ENCODE results near the gene PLPPR4.

The PLPPR4 gene

DNA sequence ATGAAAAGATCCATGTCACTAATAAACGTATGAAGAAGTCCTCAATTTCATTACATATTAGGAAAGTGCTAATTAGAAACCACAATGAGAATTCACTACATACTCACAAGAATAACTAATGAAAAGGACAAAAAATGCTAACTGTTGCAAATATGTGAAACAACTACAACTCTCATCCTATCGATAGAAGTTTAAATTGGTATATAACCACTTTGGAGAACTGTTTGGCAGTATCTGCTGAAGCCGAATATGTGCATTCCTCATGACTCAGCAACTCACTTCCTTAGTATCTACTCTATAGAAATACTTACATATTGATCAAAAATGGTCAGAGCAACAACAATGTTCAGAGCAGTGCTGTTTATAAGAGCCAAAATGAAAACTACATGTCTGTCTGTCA is 66.8 kb downstream of the PLPPR4 start:
- no peak overlapping the region for H3K4me3 ChIP-seq (ENCODE audit: control insufficient read depth, low read depth, low read length)
- no peak for DNase-seq (ENCODE audit: low read depth)
- TF ChIP-seq, protein P1, sequence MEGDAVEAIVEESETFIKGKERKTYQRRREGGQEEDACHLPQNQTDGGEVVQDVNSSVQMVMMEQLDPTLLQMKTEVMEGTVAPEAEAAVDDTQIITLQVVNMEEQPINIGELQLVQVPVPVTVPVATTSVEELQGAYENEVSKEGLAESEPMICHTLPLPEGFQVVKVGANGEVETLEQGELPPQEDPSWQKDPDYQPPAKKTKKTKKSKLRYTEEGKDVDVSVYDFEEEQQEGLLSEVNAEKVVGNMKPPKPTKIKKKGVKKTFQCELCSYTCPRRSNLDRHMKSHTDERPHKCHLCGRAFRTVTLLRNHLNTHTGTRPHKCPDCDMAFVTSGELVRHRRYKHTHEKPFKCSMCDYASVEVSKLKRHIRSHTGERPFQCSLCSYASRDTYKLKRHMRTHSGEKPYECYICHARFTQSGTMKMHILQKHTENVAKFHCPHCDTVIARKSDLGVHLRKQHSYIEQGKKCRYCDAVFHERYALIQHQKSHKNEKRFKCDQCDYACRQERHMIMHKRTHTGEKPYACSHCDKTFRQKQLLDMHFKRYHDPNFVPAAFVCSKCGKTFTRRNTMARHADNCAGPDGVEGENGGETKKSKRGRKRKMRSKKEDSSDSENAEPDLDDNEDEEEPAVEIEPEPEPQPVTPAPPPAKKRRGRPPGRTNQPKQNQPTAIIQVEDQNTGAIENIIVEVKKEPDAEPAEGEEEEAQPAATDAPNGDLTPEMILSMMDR (conservative IDR thresholded peaks at IDR 0.05; ENCODE audit: control insufficient read depth, insufficient read depth, low read depth, low read length): no peak

DNA sequence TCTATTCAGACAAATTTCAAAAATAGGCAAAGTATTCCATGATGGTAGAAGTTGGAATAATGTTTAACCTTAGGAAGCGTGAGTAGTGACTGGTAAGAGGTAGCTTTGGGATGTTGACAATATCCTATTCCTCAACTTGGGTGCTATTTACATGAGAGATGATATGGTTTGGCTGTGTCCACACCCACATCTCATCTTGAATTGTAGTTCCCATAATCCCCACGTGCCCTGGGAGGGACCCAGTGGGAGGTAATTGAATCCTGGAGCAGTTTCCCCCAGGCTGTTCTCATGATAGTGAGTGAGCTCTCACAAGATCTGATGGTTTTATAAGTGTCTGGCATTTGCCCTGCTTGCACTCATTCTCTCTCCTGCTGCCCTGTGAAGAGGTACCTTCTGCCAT is 67.3 kb downstream of the PLPPR4 start:
- no peak overlapping the region for H3K4me3 ChIP-seq (ENCODE audit: control insufficient read depth, low read depth, low read length)
- no peak for DNase-seq (ENCODE audit: low read depth)
- TF ChIP-seq, protein P1 (conservative IDR thresholded peaks at IDR 0.05; ENCODE audit: control insufficient read depth, insufficient read depth, low read depth, low read length): no peak

DNA sequence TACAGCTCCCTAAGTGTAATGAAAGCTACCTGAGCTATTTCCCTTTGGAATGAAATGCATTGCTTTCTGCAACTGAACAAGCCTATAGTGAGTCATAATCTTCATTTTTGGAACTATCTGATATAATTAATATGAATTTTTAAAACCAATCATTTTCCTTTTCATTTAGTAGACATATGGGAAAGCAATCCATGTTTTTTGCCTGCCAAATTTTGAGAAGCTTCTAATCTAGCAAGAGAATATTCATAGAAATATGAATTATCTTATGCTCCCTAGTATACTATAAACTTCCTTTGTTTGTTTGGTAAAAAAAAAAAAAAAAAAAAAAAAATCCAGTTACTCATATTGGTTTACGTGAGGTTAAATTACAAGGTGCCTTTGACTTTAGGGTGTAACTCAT is 68.3 kb downstream of the PLPPR4 start:
- no peak for DNase-seq (ENCODE audit: low read depth)
- TF ChIP-seq, protein P1 (conservative IDR thresholded peaks at IDR 0.05; ENCODE audit: control insufficient read depth, insufficient read depth, low read depth, low read length): no peak
- H3K4me3 ChIP-seq (ENCODE audit: control insufficient read depth, low read depth, low read length): no peak overlapping the region

DNA sequence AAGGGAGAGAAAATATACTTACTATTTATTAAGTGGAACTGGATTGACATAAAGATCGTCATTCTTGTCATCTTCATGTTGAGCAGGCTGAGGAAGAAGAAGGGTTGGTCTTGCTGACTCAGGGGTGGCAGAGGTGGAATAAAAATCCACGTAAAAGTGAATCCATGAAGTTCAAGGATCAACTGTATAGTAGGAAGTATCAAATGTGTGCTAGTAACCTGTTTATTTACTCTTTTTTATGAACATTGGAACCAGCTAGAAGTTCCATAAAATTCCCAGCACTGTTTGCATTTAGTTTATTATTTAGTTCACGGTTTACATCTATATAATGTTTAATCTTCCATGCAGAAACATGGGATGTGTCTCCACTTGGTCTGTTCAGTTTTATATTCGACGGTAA is 70.7 kb downstream of the PLPPR4 start:
- TF ChIP-seq, protein P1 (conservative IDR thresholded peaks at IDR 0.05; ENCODE audit: control insufficient read depth, insufficient read depth, low read depth, low read length): no peak
- no peak for DNase-seq (ENCODE audit: low read depth)
- no peak overlapping the region for H3K4me3 ChIP-seq (ENCODE audit: control insufficient read depth, low read depth, low read length)

DNA sequence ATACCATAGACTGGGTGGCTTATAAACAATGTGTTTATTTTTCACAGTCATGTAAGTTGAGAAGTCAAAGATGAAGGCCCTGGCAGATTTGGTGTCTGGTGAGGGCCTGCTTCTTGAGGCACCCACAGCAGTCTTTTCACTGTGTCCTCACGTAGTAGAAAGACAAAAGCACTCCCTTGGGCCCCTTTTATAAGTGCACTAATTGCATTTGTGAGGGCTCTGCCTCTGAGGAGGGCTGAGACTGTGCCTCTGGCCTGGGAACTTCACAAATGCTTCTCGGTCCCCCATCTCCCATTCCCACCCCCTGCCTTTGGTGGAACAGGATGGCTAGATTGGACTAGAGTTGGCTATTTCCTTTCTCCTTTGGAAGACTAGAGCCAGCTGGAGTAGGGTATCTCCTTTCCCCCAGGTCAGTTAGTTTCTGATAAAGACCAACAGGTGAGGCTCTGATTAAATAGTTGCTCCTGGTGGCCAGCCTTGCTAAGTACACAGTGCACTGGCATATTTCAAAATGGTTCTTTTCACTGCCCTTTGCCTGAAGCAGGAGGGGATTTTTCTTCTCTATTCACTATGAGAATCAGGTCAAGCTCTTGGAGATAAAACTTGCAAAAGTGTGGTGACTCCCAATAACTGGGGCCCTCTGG is 82.9 kb downstream of the PLPPR4 start:
- TF ChIP-seq, protein P1 (conservative IDR thresholded peaks at IDR 0.05; ENCODE audit: control insufficient read depth, insufficient read depth, low read depth, low read length): no peak
- H3K4me3 ChIP-seq (ENCODE audit: control insufficient read depth, low read depth, low read length): no peak overlapping the region
- DNase-seq (ENCODE audit: low read depth): no peak

DNA sequence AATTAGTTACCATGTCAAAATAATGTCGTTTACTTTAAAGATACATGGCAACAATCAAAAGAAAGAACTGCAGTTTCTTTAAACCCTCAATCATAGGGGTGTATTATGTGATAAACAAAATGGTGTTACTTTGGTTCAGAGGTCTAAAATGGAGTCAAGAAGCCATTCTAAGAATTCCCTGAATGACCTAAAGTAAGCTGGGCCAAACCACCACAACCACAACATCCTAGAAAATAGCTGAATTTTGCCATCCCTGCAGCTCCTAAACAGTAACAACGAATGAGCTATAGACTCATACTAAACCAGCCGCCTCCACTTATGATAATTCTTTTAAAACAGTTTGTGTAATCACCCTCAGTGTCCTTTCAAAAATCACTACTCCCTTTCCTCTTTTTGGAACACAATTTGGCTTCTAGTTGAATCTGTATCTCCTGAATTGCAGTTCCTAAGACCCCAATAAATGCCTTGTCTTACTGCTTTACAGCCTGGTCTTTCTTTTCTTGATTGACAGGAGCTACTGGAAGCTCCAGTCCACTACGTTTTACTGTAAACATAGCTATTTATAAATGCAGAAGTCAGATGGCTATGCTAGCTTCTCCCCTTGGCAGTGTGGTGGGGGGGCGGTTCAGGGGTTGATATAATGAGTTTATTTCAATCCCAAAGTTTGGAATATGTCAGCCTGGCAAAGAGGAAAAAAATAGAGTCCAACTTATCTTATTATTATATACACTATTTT is 84.3 kb downstream of the PLPPR4 start:
- no peak for DNase-seq (ENCODE audit: low read depth)
- no peak overlapping the region for H3K4me3 ChIP-seq (ENCODE audit: control insufficient read depth, low read depth, low read length)
- TF ChIP-seq, protein P1 (conservative IDR thresholded peaks at IDR 0.05; ENCODE audit: control insufficient read depth, insufficient read depth, low read depth, low read length): no peak
